Endothelial cell of umbilical vein (primary cell): ENCODE data around the gene MTG2. TPM values are rescaled to one million over a fixed set of nuclear protein-coding genes. Genes with fewer than 3 reads are reported as not detected.

Experiments used
- BruUV-seq: library from RNA; stranded (reverse); fragments of 400-500 nt; replicated peaks from 2 replicates; lab custom pipeline; 2021; lab: Mats Ljungman, UMichigan
- CTCF ChIA-PET: fragments of 300-600, 350-600 bp; sonication (Branson Sonifier 250); formaldehyde crosslinking; loops from one replicate; lab custom pipeline; 2021; ENCODE audit warnings: antibody characterized with exemption, inconsistent platforms; lab: Charles Lee
- POLR2A ChIA-PET: fragments of 300-600, 350-600 bp; sonication (Branson Sonifier 250); formaldehyde crosslinking; loops from one replicate; lab custom pipeline; 2021; ENCODE audit warnings: antibody characterized with exemption, inconsistent platforms; lab: Charles Lee
- DNase-seq: peaks from one replicate; pipeline ENCODE4 v3.0.0-alpha.2; 2011; ENCODE audit warnings: low read depth, low spot score
- FAIRE-seq: peaks from 2 replicates; lab custom pipeline; 2011; peaks lifted over from hg19 to GRCh38; lab: Jason Lieb, UNC
- H2AFZ ChIP-seq: 2 replicates; pipeline ENCODE4 v1.6.0; 2012; ENCODE audit warnings: low read depth, low read length, control low read depth, inconsistent platforms
- H3K27ac ChIP-seq: 2 replicates; pipeline ENCODE4 v1.5.1; 2011; ENCODE audit warnings: low read depth, mild to moderate bottlenecking, control low read depth, low read length, moderate library complexity; ENCODE audit not compliant: insufficient read depth
- H3K27me3 ChIP-seq, 2 experiments: 2 replicates each; pipeline versions ENCODE4 v1.6.0 to v1.6.1; 2011; ENCODE audit warnings: low read length in 2 of 2, mixed read lengths in 1 of 2; ENCODE audit not compliant: control insufficient read depth in 2 of 2, insufficient read depth in 2 of 2
- H3K36me3 ChIP-seq, 2 experiments: 2 replicates in 1 of 2; 3 replicates in 1 of 2; pipeline ENCODE4 v1.5.1; 2011; ENCODE audit warnings: low read length in 2 of 2, mild to moderate bottlenecking in 1 of 2, moderate library complexity in 1 of 2; ENCODE audit not compliant: control insufficient read depth in 2 of 2, insufficient read depth in 2 of 2; ENCODE audit errors: extremely low read depth in 1 of 2
- H3K4me1 ChIP-seq: 3 replicates; pipeline ENCODE4 v1.5.1; 2011; ENCODE audit warnings: mild to moderate bottlenecking, low read length; ENCODE audit not compliant: control insufficient read depth, insufficient read depth; ENCODE audit errors: extremely low read depth
- H3K4me2 ChIP-seq: 2 replicates; pipeline ENCODE4 v1.6.1; 2011; ENCODE audit warnings: low read length, control low read depth, mixed read lengths; ENCODE audit not compliant: insufficient read depth
- H3K4me3 ChIP-seq, 3 experiments: fragments of 200-600 bp in 1 of 3; sonication (generic), shearing (Covaris generic) in 1 of 3; replicated peaks in 1 of 3; 2 replicates each; pipeline ENCODE4 v1.5.1; 2011 to 2016; ENCODE audit warnings: control low read depth in 3 of 3, low read length in 3 of 3, mild to moderate bottlenecking in 2 of 3, inconsistent platforms in 1 of 3, low read depth in 1 of 3, moderate library complexity in 1 of 3; ENCODE audit not compliant: insufficient read depth in 1 of 3
- H3K79me2 ChIP-seq: 2 replicates; pipeline ENCODE4 v1.6.0; 2012; ENCODE audit warnings: low read length, inconsistent platforms; ENCODE audit not compliant: control insufficient read depth, insufficient read depth
- H3K9ac ChIP-seq: replicated peaks from 2 replicates; pipeline ENCODE3; 2011; ENCODE audit warnings: low read length, control low read depth; ENCODE audit not compliant: insufficient read depth; ENCODE audit errors: extremely low read depth
- H3K9me1 ChIP-seq: replicated peaks from 3 replicates; pipeline ENCODE4 v1.6.0; 2011; ENCODE audit warnings: mild to moderate bottlenecking, low read length; ENCODE audit not compliant: control insufficient read depth, insufficient read depth; ENCODE audit errors: extremely low read depth
- H3K9me3 ChIP-seq: replicated peaks from 2 replicates; pipeline ENCODE4 v1.5.1; 2012; ENCODE audit warnings: low read length, inconsistent platforms; ENCODE audit not compliant: control insufficient read depth, insufficient read depth
- H4K20me1 ChIP-seq: replicated peaks from 2 replicates; pipeline ENCODE3; 2011; ENCODE audit warnings: mild to moderate bottlenecking, low read length; ENCODE audit not compliant: control insufficient read depth, insufficient read depth; ENCODE audit errors: extremely low read depth
- CTCF ChIP-seq, 2 donors: IDR thresholded peaks; 1 replicate in 1 of 2; 2 replicates in 1 of 2; pipeline ENCODE4 v1.5.1; 2011; ENCODE audit warnings: low read length in 2 of 2, mild to moderate bottlenecking in 2 of 2, moderate library complexity in 2 of 2, control low read depth in 1 of 2, inconsistent platforms in 1 of 2, low read depth in 1 of 2; ENCODE audit not compliant: insufficient read depth in 1 of 2; ENCODE audit errors: extremely low read depth in 1 of 2
- EZH2 ChIP-seq: IDR thresholded peaks from 2 replicates; pipeline ENCODE4 v1.6.1; 2012; ENCODE audit warnings: borderline replicate concordance, low read depth, mild to moderate bottlenecking, moderate library complexity, low read length, inconsistent platforms; ENCODE audit not compliant: severe bottlenecking
- FOS ChIP-seq: IDR thresholded peaks from 2 replicates; pipeline ENCODE4 v1.6.1; 2011; ENCODE audit warnings: mild to moderate bottlenecking, low read length, moderate library complexity, borderline replicate concordance; ENCODE audit not compliant: insufficient read depth
- GATA2 ChIP-seq: IDR thresholded peaks from 2 replicates; pipeline ENCODE4 v1.7.0; 2011; ENCODE audit warnings: low read depth, mild to moderate bottlenecking, moderate library complexity, mixed read lengths, low read length; ENCODE audit not compliant: insufficient read length, insufficient read depth
- JUN ChIP-seq: IDR thresholded peaks from 2 replicates; pipeline ENCODE4 v1.6.1; 2011; ENCODE audit warnings: borderline replicate concordance, low read depth; ENCODE audit not compliant: insufficient read length, insufficient read depth
- MYC ChIP-seq: IDR thresholded peaks from one replicate; pipeline ENCODE4 v1.6.1; 2011; ENCODE audit warnings: mild to moderate bottlenecking, low read depth, low read length
- POLR2A ChIP-seq: IDR thresholded peaks from 2 replicates; pipeline ENCODE4 v1.6.1; 2012; ENCODE audit warnings: low read depth, mild to moderate bottlenecking, control low read depth, low read length
- POLR2AphosphoS5 ChIP-seq: IDR thresholded peaks from 2 replicates; pipeline ENCODE4 v1.6.1; 2012; ENCODE audit warnings: low read depth, mild to moderate bottlenecking, control low read depth, low read length, moderate library complexity; ENCODE audit not compliant: insufficient read depth
- dilution Hi-C: fragments of 300-500 bp; cut with MboI; formaldehyde crosslinking; loops from one replicate; pipeline ENCODE4 v1.15.0; 2019; ENCODE audit warnings: low sequenced_read_pairs; ENCODE audit not compliant: extremely low pct_ligation_motif_present
- intact Hi-C: fragments of 100-400 bp; cut with micrococcal nuclease; formaldehyde crosslinking; loops from one replicate; pipeline ENCODE4 v1.10.0; 2022
- polyA plus RNA-seq, 4 experiments: library from polyadenylated mRNA; depleted of rRNA in 3 of 4; stranded (reverse) in 3 of 4; unstranded in 1 of 4; fragments of >200 nt; gene quantifications; 2 replicates each; pipeline versions ENCODE4 v1.2.1 to v1.2.3, GENCODE V29; 2011 to 2012; ENCODE audit warnings: missing spikeins in 1 of 4
- total RNA-seq: library from RNA; stranded (reverse); gene quantifications from 2 replicates; pipeline ENCODE4 v1.2.3, GENCODE V29; 2021
- TF ChIP-seq, protein P1 (sequence below): IDR thresholded peaks from 2 replicates; pipeline ENCODE4 v1.6.1; 2011; ENCODE audit not compliant: insufficient read depth, insufficient read length

The MTG2 gene
- total and polyA plus RNA-seq, 2 donors (not counting 3 experiments of a cell fraction or from before 2014, with no cell fraction given), result 19.9 to 31.6 TPM

DNA sequence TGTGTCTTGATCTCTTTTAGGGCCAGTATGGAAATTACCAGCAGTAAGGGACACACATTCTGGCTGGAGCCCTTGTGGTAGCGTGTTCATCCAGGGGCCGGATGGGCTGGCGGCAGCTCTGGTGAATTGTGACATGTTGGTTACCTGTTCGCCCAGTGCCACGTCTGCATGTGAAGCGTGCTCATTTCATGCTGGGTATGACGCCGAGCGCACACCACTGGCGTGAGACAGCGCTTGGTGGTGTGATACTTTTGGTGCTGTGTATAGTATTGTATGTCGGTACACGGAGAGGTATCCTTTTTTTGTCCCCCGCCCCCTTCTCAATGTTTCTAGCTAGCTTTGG, 3.7 kb upstream of the MTG2 start:
- Histone ChIP-seq H3K36me3 (peaks cover 2 to 15% of the 10 kb centered on the region in 2 experiments), H3K9ac (no peak overlapping the region), H3K27ac (no peak overlapping the region), H4K20me1 (no peaks in the 10 kb centered on the region), H3K27me3 (no peaks in the 10 kb centered on the region), H3K79me2 (peaks cover 8% of the 10 kb centered on the region), H3K9me1 (no peaks in the 10 kb centered on the region), H3K4me2 (no peak overlapping the region), H3K4me1 (peaks cover 11% of the 10 kb centered on the region), H3K9me3 (no peaks in the 10 kb centered on the region), H2AFZ (no peak overlapping the region), H3K4me3 (no peak overlapping the region)
- no peak for DNase-seq
- dilution Hi-C loops (no loop called here), intact Hi-C loops (no loop called here)
- TF ChIP-seq JUN (no peak), EZH2 (no peak), GATA2 (no peak), FOS (no peak), POLR2A (no peak), MYC (no peak), POLR2AphosphoS5 (no peak), CTCF (IDR thresholded peaks at IDR 0.05; ENCODE audit: extremely low read depth in 1 of 2, insufficient read depth in 1 of 2, low read depth in 1 of 2, low read length in 2 of 2) (no peak)
- TF ChIP-seq, protein P1, sequence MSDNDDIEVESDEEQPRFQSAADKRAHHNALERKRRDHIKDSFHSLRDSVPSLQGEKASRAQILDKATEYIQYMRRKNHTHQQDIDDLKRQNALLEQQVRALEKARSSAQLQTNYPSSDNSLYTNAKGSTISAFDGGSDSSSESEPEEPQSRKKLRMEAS, result no peak
- ChIA-PET CTCF (no interaction called here), POLR2A (no interaction called here)
- no TSS peak for BruUV-seq
- FAIRE-seq, result no peak
